Left lung (tissue), 10 donors: ENCODE results near the gene WDR48. TPM values are rescaled to one million over a fixed set of nuclear protein-coding genes. Genes with fewer than 3 reads are reported as not detected.
A peak's percentile ranks its signal among the peaks of the same experiment; 100 is the strongest.

Source experiments
- ATAC-seq: fragments of 200-7000 bp; cut with Tn5 transposase; one replicate; pipeline ENCODE4 v1.9.1; 2020; ENCODE audit warnings: moderate library complexity
- DNase-seq, 4 donors: peaks; one replicate each; pipeline ENCODE4 v3.0.0-alpha.2; 2013 to 2020
- H3K27ac ChIP-seq, 2 donors: fragments of 200-600 bp; sonication (generic) in 1 of 2; one replicate each; pipeline versions ENCODE4 v1.5.0 to v1.8.0; 2020 to 2021
- H3K27me3 ChIP-seq, 2 donors: fragments of 200-600 bp; sonication (generic) in 1 of 2; one replicate each; pipeline versions ENCODE4 v1.5.0 to v1.8.0; 2020 to 2021
- H3K36me3 ChIP-seq, 2 donors: fragments of 200-600 bp; sonication (generic) in 1 of 2; one replicate each; pipeline versions ENCODE4 v1.5.0 to v1.8.0; 2020 to 2021
- H3K4me1 ChIP-seq, 2 donors: fragments of 200-600 bp; one replicate each; pipeline ENCODE4 v1.8.0; 2021
- H3K4me3 ChIP-seq, 2 donors: fragments of 200-600 bp; sonication (generic) in 1 of 2; one replicate each; pipeline versions ENCODE4 v1.5.0 to v1.8.0; 2020 to 2021; ENCODE audit warnings: mild to moderate bottlenecking in 1 of 2
- H3K9me3 ChIP-seq, 2 donors: fragments of 200-600 bp; sonication (generic) in 1 of 2; one replicate each; pipeline versions ENCODE4 v1.5.0 to v1.8.0; 2020 to 2021
- CTCF ChIP-seq, 2 donors: fragments of 200-600 bp; sonication (generic) in 1 of 2; IDR thresholded peaks; one replicate each; pipeline versions ENCODE4 v1.5.0 to v1.8.0; 2021; ENCODE audit warnings: antibody characterized with exemption in 2 of 2
- intact Hi-C, 2 donors: fragments of 100-400 bp; cut with DNase I; formaldehyde crosslinking; loops; one replicate each; pipeline versions ENCODE4 v1.11.2 to v1.14.2; 2022
- polyA plus RNA-seq, 6 donors: library from polyadenylated mRNA; unstranded; fragments of 120-200 nt; gene quantifications; one replicate each; pipeline ENCODE4 v1.2.1, GENCODE V29; 2013; ENCODE audit not compliant: insufficient read length in 6 of 6
- total RNA-seq, 2 donors: library from RNA; stranded (reverse); fragmentation: NEBNext Ultra II Directional; extraction: Animal tissue kit (Norgen Biotek cat#: 25700); gene quantifications; one replicate each; pipeline ENCODE4 v1.2.1, GENCODE V29; 2021
- donor health status: DM: no; HTN: yes; CAD: no.
- donor health status: DM: no; HTN: no; CAD: no.

WDR48 gene
- total and polyA plus RNA-seq, 8 donors: 25.1 to 89.8 (median 67.7) TPM

- no peak for TF ChIP-seq CTCF (IDR thresholded peaks at IDR 0.05)
- intact Hi-C loops: no loop called here
- Histone ChIP-seq H3K36me3 (peaks cover 3 to 99% of the 10 kb centered on the region in 2 donors), H3K27me3 (no peaks in the 10 kb centered on the region), H3K9me3 (no peaks in the 10 kb centered on the region), H3K4me1 (no peaks in the 10 kb centered on the region), H3K4me3 (no peak overlapping the region), H3K27ac (peak overlapping the region in 1 of 2 donors; percentile 23)
- ATAC-seq: no peak
- DNase-seq: no peak
These were observed 44.0 kb downstream of the WDR48 start for GRCh38 chr3:39095778-39096177.

GRCh38 chr3:39096775-39097174 lies 45.0 kb downstream of the WDR48 start:
- H3K27ac ChIP-seq: no peak overlapping the region
- no peaks in the 10 kb centered on the region for H3K9me3 ChIP-seq
- peaks cover 3 to 96% of the 10 kb centered on the region in 2 donors for H3K36me3 ChIP-seq
- ATAC-seq: peak; percentile 21
- TF ChIP-seq CTCF (IDR thresholded peaks at IDR 0.05): no peak
- intact Hi-C loops: no loop called here
- no peaks in the 10 kb centered on the region for H3K27me3 ChIP-seq
- H3K4me1 ChIP-seq: peaks cover 0 to 9% of the 10 kb centered on the region in 2 donors
- no peak for DNase-seq
- H3K4me3 ChIP-seq: no peak overlapping the region

DNA sequence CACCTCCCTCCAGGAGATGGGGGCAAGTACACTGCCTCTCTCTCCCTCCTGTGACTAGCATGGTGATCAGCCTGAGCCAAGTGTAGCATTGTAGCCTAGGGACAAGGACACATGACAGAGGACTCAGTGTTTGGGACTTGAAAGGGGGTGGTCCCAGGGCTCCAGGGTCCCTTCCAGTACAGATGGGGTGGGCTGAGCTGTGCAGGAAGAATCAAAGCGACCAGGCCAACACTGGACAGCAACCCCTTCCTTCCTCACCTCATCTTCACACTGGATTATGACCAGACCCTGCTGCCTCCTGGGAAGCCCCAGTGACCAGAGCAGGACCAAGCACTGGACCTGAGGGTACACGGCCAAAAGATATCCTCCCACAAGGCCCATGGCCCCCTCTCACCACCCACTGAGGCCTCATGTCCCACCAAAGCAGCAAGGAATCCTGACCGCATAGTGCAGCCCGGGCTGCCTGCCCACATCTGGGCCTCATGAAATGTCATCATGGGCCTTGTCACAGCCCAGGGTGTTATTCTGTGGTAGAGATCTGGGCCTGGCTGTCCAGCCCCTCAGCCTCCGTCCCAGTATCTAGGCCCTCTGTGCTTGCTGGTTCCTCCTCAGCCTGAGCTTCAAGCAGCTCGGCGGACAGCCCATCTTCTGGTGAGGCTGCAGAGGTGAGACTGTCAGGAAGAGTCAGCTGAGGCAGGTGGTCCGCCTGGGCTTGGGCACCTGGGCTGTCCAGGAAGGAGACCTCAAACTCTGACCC lies 46.1 kb downstream of the WDR48 start:
- Histone ChIP-seq H3K4me3 (no peak overlapping the region), H3K36me3 (peaks cover 3 to 85% of the 10 kb centered on the region in 2 donors), H3K4me1 (peaks cover 0 to 19% of the 10 kb centered on the region in 2 donors), H3K27ac (no peak overlapping the region), H3K27me3 (no peaks in the 10 kb centered on the region), H3K9me3 (no peaks in the 10 kb centered on the region)
- ATAC-seq (no peak), DNase-seq (no peak)
- TF ChIP-seq CTCF (IDR thresholded peaks at IDR 0.05): no peak
- intact Hi-C loops: no loop called here

- Histone ChIP-seq H3K36me3 (peaks cover 3 to 79% of the 10 kb centered on the region in 2 donors), H3K27me3 (no peaks in the 10 kb centered on the region), H3K4me1 (peaks cover 0 to 26% of the 10 kb centered on the region in 2 donors), H3K9me3 (no peaks in the 10 kb centered on the region), H3K4me3 (no peak overlapping the region), H3K27ac (no peak overlapping the region)
- TF ChIP-seq CTCF (IDR thresholded peaks at IDR 0.05): no peak
- no peak for ATAC-seq
- intact Hi-C loops: no loop called here
- no peak for DNase-seq
These were observed 46.7 kb downstream of the WDR48 start for GRCh38 chr3:39098473-39099000.

- DNase-seq (no peak), ATAC-seq (no peak)
- no peaks in the 10 kb centered on the region for H3K27me3 ChIP-seq
- TF ChIP-seq CTCF (IDR thresholded peaks at IDR 0.05): no peak
- no peaks in the 10 kb centered on the region for H3K9me3 ChIP-seq
- no peak overlapping the region for H3K27ac ChIP-seq
- intact Hi-C loops: no loop called here
- no peak overlapping the region for H3K4me3 ChIP-seq
- peaks cover 3 to 72% of the 10 kb centered on the region in 2 donors for H3K36me3 ChIP-seq
- H3K4me1 ChIP-seq: peaks cover 0 to 33% of the 10 kb centered on the region in 2 donors
These were observed 47.4 kb downstream of the WDR48 start for GRCh38 chr3:39099242-39099641.
